HCT116 (cell line): ENCODE results near the gene GIT1. TPM values are rescaled to one million over a fixed set of nuclear protein-coding genes. Genes with fewer than 3 reads are reported as not detected.

Experiments used
- ATAC-seq: fragments of 200-7000 bp; cut with Tn5 transposase; 2 replicates; pipeline ENCODE4 v1.9.1; 2020; ENCODE audit warnings: mild to moderate bottlenecking, moderate library complexity
- BruUV-seq: library from RNA; stranded (reverse); fragments of 400-500 nt; replicated peaks from 2 replicates; lab custom pipeline; 2021; lab: Mats Ljungman, UMichigan
- CTCF ChIA-PET: fragments of 300-600 bp; sonication (Branson Sonifier 250); formaldehyde crosslinking; loops from one replicate; lab custom pipeline; 2021; ENCODE audit warnings: antibody characterized with exemption; lab: Charles Lee
- POLR2A ChIA-PET: fragments of 300-600, 350-600 bp; sonication (Branson Sonifier 250); formaldehyde crosslinking; loops from one replicate; lab custom pipeline; 2021; ENCODE audit warnings: antibody characterized with exemption; lab: Charles Lee
- RAD21 ChIA-PET, 2 experiments: fragments of 300-600 bp; sonication (Branson Sonifier 250); formaldehyde crosslinking; loops; one replicate each; lab custom pipeline; 2023; ENCODE audit warnings: low total read pairs in 2 of 2; ENCODE audit not compliant: uncharacterized antibody in 2 of 2, unreplicated experiment in 2 of 2, low non-redundant PET in 1 of 2; lab: Charles Lee
- DNase-seq: peaks from one replicate; pipeline ENCODE4 v3.0.0-alpha.2; 2010; ENCODE audit warnings: low read depth, low spot score
- H2AFZ ChIP-seq: fragments of 200-600 bp; shearing (Covaris generic), sonication (generic); 2 replicates; pipeline ENCODE4 v1.6.1; 2017; ENCODE audit warnings: low read depth, mixed run types, mixed read lengths, antibody characterized with exemption, low read length; ENCODE audit not compliant: poor library complexity, severe bottlenecking
- H3K27ac ChIP-seq: 2 replicates; pipeline ENCODE4 v1.5.1; 2012; ENCODE audit warnings: low read depth, low read length
- H3K27me3 ChIP-seq: fragments of 200-600 bp; sonication (generic); 2 replicates; pipeline ENCODE4 v1.6.1; 2016; ENCODE audit warnings: mixed run types, low read length, mixed read lengths; ENCODE audit not compliant: insufficient read depth
- H3K36me3 ChIP-seq, 2 experiments: fragments of 200-500 bp in 1 of 2; fragments of 200-600 bp in 1 of 2; sonication (Bioruptor generic) in 1 of 2; sonication (generic) in 1 of 2; 2 replicates each; pipeline versions ENCODE4 v1.5.1 to v1.6.1; 2014 to 2016; ENCODE audit warnings: low read length in 2 of 2, inconsistent platforms in 1 of 2, mixed read lengths in 1 of 2, mixed run types in 1 of 2; ENCODE audit not compliant: insufficient read depth in 2 of 2, control insufficient read depth in 1 of 2
- H3K4me1 ChIP-seq, 2 experiments: fragments of 200-600 bp in 1 of 2; sonication (generic) in 1 of 2; 2 replicates each; pipeline versions ENCODE4 v1.5.1 to v1.6.1; 2012 to 2017; ENCODE audit warnings: low read length in 2 of 2, inconsistent platforms in 1 of 2, mild to moderate bottlenecking in 1 of 2, mixed read lengths in 1 of 2, mixed run types in 1 of 2, moderate library complexity in 1 of 2; ENCODE audit not compliant: insufficient read depth in 2 of 2, control insufficient read depth in 1 of 2
- H3K4me2 ChIP-seq: fragments of 200-600 bp; sonication (generic); 2 replicates; pipeline ENCODE4 v1.6.1; 2017; ENCODE audit warnings: mixed run types, low read length, mixed read lengths
- H3K4me3 ChIP-seq, 2 experiments: fragments of 200-600 bp in 1 of 2; sonication (generic) in 1 of 2; replicated peaks in 1 of 2; 2 replicates each; pipeline ENCODE4 v1.5.1; 2011 to 2016; ENCODE audit warnings: low read length in 2 of 2, control low read depth in 1 of 2, low read depth in 1 of 2, mild to moderate bottlenecking in 1 of 2, mixed read lengths in 1 of 2, mixed run types in 1 of 2
- H3K79me2 ChIP-seq: fragments of 200-600 bp; sonication (generic); 2 replicates; pipeline ENCODE4 v1.6.1; 2017; ENCODE audit warnings: mild to moderate bottlenecking, mixed run types, low read length, moderate library complexity, mixed read lengths; ENCODE audit not compliant: insufficient read depth
- H3K9ac ChIP-seq: fragments of 200-600 bp; sonication (generic); 2 replicates; pipeline ENCODE4 v1.6.1; 2016; ENCODE audit warnings: low read length, mixed read lengths
- H3K9me2 ChIP-seq: fragments of 200-600 bp; sonication (generic), shearing (Covaris generic); 2 replicates; pipeline ENCODE4 v1.6.1; 2017; ENCODE audit warnings: mixed run types, mild to moderate bottlenecking, moderate library complexity; ENCODE audit not compliant: insufficient read depth
- H3K9me3 ChIP-seq, 2 experiments: fragments of 200-500 bp in 1 of 2; fragments of 200-600 bp in 1 of 2; sonication (Bioruptor generic) in 1 of 2; sonication (generic) in 1 of 2; 2 replicates each; pipeline ENCODE4 v1.6.1; 2014 to 2017; ENCODE audit warnings: low read length in 2 of 2, mixed read lengths in 2 of 2, inconsistent platforms in 1 of 2, low read depth in 1 of 2, mild to moderate bottlenecking in 1 of 2, mixed run types in 1 of 2, moderate library complexity in 1 of 2; ENCODE audit not compliant: control insufficient read depth in 1 of 2, insufficient read depth in 1 of 2
- H4K20me1 ChIP-seq: fragments of 200-600 bp; sonication (generic), shearing (Covaris generic); 2 replicates; pipeline ENCODE4 v1.6.1; 2017; ENCODE audit warnings: mixed run types, mild to moderate bottlenecking, moderate library complexity; ENCODE audit not compliant: insufficient read depth
- CBX3 ChIP-seq: IDR thresholded peaks from 2 replicates; pipeline ENCODE4 v1.6.1; 2012; ENCODE audit warnings: low read depth
- EZH2 ChIP-seq: fragments of 200-600 bp; sonication (generic); IDR thresholded peaks from 2 replicates; pipeline ENCODE4 v1.6.1; 2017; ENCODE audit warnings: antibody characterized with exemption, mixed run types
- SP1 ChIP-seq: IDR thresholded peaks from 2 replicates; pipeline ENCODE4 v1.6.1; 2012; ENCODE audit warnings: low read depth
- ZFX ChIP-seq: fragments of 450-650 bp; IDR thresholded peaks from 2 replicates; pipeline ENCODE4 v1.6.1; 2017
- intact Hi-C: fragments of 100-400 bp; cut with micrococcal nuclease; formaldehyde crosslinking; loops from 2 replicates; pipeline ENCODE4 v1.10.0; 2022
- total RNA-seq: library from RNA; stranded (reverse); gene quantifications from one replicate; pipeline ENCODE4 v1.2.1, GENCODE V29; 2021; ENCODE audit not compliant: unreplicated experiment

The GIT1 gene
- total RNA-seq, 1 experiment from 2014 or later = 76.5 TPM

GRCh38 chr17:29613352-29613837 is 23.9 kb upstream of the GIT1 start:
- ChIA-PET CTCF (no interaction called here), RAD21 (interaction anchor here in 1 of 2 experiments (0.7 kb wide), 1 partner anchor 52 kb away, joined by 4 read pairs; no protein-coding TSS in a partner anchor), POLR2A (no interaction called here)
- Histone ChIP-seq H4K20me1 (no peaks in the 10 kb centered on the region), H3K4me1 (peaks cover 11 to 27% of the 10 kb centered on the region in 2 experiments), H3K9ac (no peak overlapping the region), H2AFZ (no peak overlapping the region), H3K79me2 (no peaks in the 10 kb centered on the region), H3K9me2 (no peaks in the 10 kb centered on the region), H3K9me3 (no peaks in the 10 kb centered on the region), H3K27ac (no peak overlapping the region), H3K36me3 (no peaks in the 10 kb centered on the region), H3K4me3 (no peak overlapping the region), H3K4me2 (no peak overlapping the region), H3K27me3 (no peaks in the 10 kb centered on the region)
- ATAC-seq = no peak
- intact Hi-C loops = no loop called here
- no peak for DNase-seq
- no TSS peak for BruUV-seq
- TF ChIP-seq ZFX = no peak

GRCh38 chr17:29612404-29613280 is 23.2 kb upstream of the GIT1 start:
- Histone ChIP-seq H3K4me2 (no peak overlapping the region), H3K9me3 (no peaks in the 10 kb centered on the region), H3K9me2 (no peaks in the 10 kb centered on the region), H3K9ac (no peak overlapping the region), H3K4me3 (no peak overlapping the region), H3K27me3 (no peaks in the 10 kb centered on the region), H4K20me1 (no peaks in the 10 kb centered on the region), H3K36me3 (no peaks in the 10 kb centered on the region), H3K79me2 (no peaks in the 10 kb centered on the region; the same call in 1 of the 2 replicates), H3K27ac (no peak overlapping the region), H2AFZ (no peak overlapping the region), H3K4me1 (peaks cover 5 to 20% of the 10 kb centered on the region in 2 experiments)
- ATAC-seq (no peak), DNase-seq (no peak)
- ChIA-PET POLR2A (no interaction called here), RAD21 (no interaction called here), CTCF (no interaction called here)
- BruUV-seq = no TSS peak
- intact Hi-C loops = no loop called here
- TF ChIP-seq SP1 (no peak), CBX3 (no peak), EZH2 (no peak)
